C4-2B (cell line): ENCODE data around the gene ESRRG.

ENCODE experiments used
- CTCF ChIP-seq: fragments of 450-650 bp; conservative IDR thresholded peaks from 2 replicates; pipeline ENCODE4 v1.5.1; 2017; ENCODE audit warnings: mild to moderate bottlenecking
- ZFX ChIP-seq: fragments of 450-650 bp; IDR thresholded peaks from 2 replicates; pipeline ENCODE4 v1.6.1; 2017

DNA sequence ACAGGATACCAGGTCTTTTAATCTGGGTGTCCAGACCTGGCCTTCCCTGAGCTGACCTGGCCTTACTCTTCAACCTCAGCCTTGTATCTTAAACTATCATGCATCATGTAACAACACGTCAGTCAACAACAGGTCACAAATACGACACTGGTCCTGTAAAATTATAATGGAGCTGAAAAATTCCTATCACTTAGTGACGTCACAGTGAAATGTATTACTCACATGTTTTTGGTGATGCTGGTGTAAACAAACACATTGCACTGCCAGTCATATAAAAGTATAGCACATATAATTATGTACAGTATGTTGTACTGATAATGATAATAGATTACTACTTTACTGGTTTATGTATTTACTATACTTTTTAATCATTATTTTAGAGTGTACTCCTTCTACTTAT is 31.5 kb downstream of the ESRRG start:
- TF ChIP-seq CTCF (no peak), ZFX (no peak)
